K562 (cell line): ENCODE results near the gene CXCR5.

Experiments used
- BDP1 ChIP-seq: IDR thresholded peaks from 3 replicates; pipeline ENCODE4 v1.6.1; 2011; ENCODE audit not compliant: insufficient read length, insufficient read depth
- DDX20 ChIP-seq: fragments of 450-650 bp; IDR thresholded peaks from 2 replicates; pipeline ENCODE4 v1.6.1; 2016; ENCODE audit warnings: missing genetic modification characterization, low read depth, mild to moderate bottlenecking, missing compliant biosample characterization, moderate library complexity
- ESRRB ChIP-seq: fragments of 250-450 bp; sonication (Bioruptor Pico); IDR thresholded peaks from 2 replicates; pipeline ENCODE4 v1.5.0; 2020; ENCODE audit warnings: mild to moderate bottlenecking, moderate library complexity, borderline replicate concordance
- EZH2 ChIP-seq: IDR thresholded peaks from 2 replicates; pipeline ENCODE4 v1.6.1; 2012; ENCODE audit warnings: low read depth, mild to moderate bottlenecking, inconsistent platforms, low read length, borderline replicate concordance
- FOS ChIP-seq: IDR thresholded peaks from 3 replicates; pipeline ENCODE4 v1.6.1; 2011; ENCODE audit not compliant: insufficient read length; ENCODE audit errors: extremely low read depth
- KDM1A ChIP-seq, 2 experiments: fragments of 450-650 bp; IDR thresholded peaks; 2 replicates each; pipeline ENCODE4 v1.6.1; 2016; ENCODE audit warnings: mild to moderate bottlenecking in 2 of 2
- MEF2A ChIP-seq: IDR thresholded peaks from 2 replicates; pipeline ENCODE4 v1.6.1; 2011; ENCODE audit warnings: low read depth, mild to moderate bottlenecking, low read length, moderate library complexity; ENCODE audit not compliant: control insufficient read depth
- NR4A1 ChIP-seq, 2 experiments: fragments of 250-450 bp in 1 of 2; fragments of 450-650 bp in 1 of 2; sonication (Bioruptor Pico) in 1 of 2; IDR thresholded peaks; 2 replicates each; pipeline versions ENCODE4 v1.4.0 to v1.6.1; 2016 to 2020; ENCODE audit warnings: mild to moderate bottlenecking in 2 of 2, missing compliant biosample characterization in 1 of 2, missing genetic modification characterization in 1 of 2, moderate library complexity in 1 of 2
- PHF21A ChIP-seq: fragments of 450-650 bp; IDR thresholded peaks from 2 replicates; pipeline ENCODE4 v1.6.1; 2017; ENCODE audit warnings: low read depth, borderline replicate concordance
- PHF8 ChIP-seq: fragments of 200-600 bp; sonication (generic); IDR thresholded peaks from 2 replicates; pipeline ENCODE4 v1.6.1; 2012; ENCODE audit warnings: mixed run types, mild to moderate bottlenecking, inconsistent platforms, low read length, moderate library complexity, borderline replicate concordance
- SIRT6 ChIP-seq: IDR thresholded peaks from one replicate; pipeline ENCODE4 v1.6.1; 2012; ENCODE audit warnings: low read depth, mild to moderate bottlenecking, control low read depth, inconsistent platforms, low read length, moderate library complexity
- TF ChIP-seq, protein P1 (sequence below): fragments of 200-600 bp; sonication (generic); IDR thresholded peaks from one replicate; pipeline ENCODE4 v1.6.1; 2012; ENCODE audit warnings: mild to moderate bottlenecking, low read depth, low read length, inconsistent platforms
- TF ChIP-seq, protein P2 (sequence below), 3 experiments: IDR thresholded peaks in 2 of 3; conservative IDR thresholded peaks in 1 of 3; 2 replicates each; pipeline ENCODE4 v1.5.1; 2011 to 2012; ENCODE audit warnings: low read length in 3 of 3, mild to moderate bottlenecking in 3 of 3, control low read depth in 2 of 3, improper control_type of control experiment in 1 of 3, inconsistent platforms in 1 of 3, low read depth in 1 of 3, mixed read lengths in 1 of 3, moderate library complexity in 1 of 3; ENCODE audit not compliant: insufficient read depth in 2 of 3
- TF ChIP-seq, protein P3 (sequence below): IDR thresholded peaks from 2 replicates; pipeline ENCODE4 v1.6.1; 2011; ENCODE audit warnings: borderline replicate concordance, low read depth, mild to moderate bottlenecking, moderate library complexity, low read length; ENCODE audit not compliant: insufficient read depth, poor library complexity, severe bottlenecking

DNA sequence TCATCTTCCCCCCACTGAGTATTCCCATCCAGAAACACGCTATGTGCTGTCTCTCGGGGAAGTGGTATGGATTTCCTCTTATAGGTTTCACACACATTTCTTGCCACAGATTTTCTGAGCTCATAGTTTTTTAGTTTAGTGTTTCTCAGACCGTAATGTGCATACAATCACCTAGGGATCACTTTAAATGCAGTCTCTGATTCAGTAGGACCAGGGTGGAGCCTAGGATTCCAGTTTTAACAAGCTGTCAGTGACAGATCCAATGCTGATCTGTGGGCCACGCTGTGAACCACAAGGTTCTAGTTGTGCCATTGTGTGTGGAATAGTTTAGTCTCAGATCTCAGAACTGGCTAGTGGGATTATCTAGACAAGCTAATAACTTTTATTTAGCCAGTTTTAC is 23.7 kb upstream of the CXCR5 start:
- TF ChIP-seq PHF8, result no peak
- TF ChIP-seq DDX20 (tag), result no peak
- TF ChIP-seq, protein P1, sequence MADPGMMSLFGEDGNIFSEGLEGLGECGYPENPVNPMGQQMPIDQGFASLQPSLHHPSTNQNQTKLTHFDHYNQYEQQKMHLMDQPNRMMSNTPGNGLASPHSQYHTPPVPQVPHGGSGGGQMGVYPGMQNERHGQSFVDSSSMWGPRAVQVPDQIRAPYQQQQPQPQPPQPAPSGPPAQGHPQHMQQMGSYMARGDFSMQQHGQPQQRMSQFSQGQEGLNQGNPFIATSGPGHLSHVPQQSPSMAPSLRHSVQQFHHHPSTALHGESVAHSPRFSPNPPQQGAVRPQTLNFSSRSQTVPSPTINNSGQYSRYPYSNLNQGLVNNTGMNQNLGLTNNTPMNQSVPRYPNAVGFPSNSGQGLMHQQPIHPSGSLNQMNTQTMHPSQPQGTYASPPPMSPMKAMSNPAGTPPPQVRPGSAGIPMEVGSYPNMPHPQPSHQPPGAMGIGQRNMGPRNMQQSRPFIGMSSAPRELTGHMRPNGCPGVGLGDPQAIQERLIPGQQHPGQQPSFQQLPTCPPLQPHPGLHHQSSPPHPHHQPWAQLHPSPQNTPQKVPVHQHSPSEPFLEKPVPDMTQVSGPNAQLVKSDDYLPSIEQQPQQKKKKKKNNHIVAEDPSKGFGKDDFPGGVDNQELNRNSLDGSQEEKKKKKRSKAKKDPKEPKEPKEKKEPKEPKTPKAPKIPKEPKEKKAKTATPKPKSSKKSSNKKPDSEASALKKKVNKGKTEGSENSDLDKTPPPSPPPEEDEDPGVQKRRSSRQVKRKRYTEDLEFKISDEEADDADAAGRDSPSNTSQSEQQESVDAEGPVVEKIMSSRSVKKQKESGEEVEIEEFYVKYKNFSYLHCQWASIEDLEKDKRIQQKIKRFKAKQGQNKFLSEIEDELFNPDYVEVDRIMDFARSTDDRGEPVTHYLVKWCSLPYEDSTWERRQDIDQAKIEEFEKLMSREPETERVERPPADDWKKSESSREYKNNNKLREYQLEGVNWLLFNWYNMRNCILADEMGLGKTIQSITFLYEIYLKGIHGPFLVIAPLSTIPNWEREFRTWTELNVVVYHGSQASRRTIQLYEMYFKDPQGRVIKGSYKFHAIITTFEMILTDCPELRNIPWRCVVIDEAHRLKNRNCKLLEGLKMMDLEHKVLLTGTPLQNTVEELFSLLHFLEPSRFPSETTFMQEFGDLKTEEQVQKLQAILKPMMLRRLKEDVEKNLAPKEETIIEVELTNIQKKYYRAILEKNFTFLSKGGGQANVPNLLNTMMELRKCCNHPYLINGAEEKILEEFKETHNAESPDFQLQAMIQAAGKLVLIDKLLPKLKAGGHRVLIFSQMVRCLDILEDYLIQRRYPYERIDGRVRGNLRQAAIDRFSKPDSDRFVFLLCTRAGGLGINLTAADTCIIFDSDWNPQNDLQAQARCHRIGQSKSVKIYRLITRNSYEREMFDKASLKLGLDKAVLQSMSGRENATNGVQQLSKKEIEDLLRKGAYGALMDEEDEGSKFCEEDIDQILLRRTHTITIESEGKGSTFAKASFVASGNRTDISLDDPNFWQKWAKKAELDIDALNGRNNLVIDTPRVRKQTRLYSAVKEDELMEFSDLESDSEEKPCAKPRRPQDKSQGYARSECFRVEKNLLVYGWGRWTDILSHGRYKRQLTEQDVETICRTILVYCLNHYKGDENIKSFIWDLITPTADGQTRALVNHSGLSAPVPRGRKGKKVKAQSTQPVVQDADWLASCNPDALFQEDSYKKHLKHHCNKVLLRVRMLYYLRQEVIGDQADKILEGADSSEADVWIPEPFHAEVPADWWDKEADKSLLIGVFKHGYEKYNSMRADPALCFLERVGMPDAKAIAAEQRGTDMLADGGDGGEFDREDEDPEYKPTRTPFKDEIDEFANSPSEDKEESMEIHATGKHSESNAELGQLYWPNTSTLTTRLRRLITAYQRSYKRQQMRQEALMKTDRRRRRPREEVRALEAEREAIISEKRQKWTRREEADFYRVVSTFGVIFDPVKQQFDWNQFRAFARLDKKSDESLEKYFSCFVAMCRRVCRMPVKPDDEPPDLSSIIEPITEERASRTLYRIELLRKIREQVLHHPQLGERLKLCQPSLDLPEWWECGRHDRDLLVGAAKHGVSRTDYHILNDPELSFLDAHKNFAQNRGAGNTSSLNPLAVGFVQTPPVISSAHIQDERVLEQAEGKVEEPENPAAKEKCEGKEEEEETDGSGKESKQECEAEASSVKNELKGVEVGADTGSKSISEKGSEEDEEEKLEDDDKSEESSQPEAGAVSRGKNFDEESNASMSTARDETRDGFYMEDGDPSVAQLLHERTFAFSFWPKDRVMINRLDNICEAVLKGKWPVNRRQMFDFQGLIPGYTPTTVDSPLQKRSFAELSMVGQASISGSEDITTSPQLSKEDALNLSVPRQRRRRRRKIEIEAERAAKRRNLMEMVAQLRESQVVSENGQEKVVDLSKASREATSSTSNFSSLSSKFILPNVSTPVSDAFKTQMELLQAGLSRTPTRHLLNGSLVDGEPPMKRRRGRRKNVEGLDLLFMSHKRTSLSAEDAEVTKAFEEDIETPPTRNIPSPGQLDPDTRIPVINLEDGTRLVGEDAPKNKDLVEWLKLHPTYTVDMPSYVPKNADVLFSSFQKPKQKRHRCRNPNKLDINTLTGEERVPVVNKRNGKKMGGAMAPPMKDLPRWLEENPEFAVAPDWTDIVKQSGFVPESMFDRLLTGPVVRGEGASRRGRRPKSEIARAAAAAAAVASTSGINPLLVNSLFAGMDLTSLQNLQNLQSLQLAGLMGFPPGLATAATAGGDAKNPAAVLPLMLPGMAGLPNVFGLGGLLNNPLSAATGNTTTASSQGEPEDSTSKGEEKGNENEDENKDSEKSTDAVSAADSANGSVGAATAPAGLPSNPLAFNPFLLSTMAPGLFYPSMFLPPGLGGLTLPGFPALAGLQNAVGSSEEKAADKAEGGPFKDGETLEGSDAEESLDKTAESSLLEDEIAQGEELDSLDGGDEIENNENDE, result no peak
- TF ChIP-seq MEF2A, result no peak
- TF ChIP-seq EZH2, result no peak
- TF ChIP-seq, protein P2, sequence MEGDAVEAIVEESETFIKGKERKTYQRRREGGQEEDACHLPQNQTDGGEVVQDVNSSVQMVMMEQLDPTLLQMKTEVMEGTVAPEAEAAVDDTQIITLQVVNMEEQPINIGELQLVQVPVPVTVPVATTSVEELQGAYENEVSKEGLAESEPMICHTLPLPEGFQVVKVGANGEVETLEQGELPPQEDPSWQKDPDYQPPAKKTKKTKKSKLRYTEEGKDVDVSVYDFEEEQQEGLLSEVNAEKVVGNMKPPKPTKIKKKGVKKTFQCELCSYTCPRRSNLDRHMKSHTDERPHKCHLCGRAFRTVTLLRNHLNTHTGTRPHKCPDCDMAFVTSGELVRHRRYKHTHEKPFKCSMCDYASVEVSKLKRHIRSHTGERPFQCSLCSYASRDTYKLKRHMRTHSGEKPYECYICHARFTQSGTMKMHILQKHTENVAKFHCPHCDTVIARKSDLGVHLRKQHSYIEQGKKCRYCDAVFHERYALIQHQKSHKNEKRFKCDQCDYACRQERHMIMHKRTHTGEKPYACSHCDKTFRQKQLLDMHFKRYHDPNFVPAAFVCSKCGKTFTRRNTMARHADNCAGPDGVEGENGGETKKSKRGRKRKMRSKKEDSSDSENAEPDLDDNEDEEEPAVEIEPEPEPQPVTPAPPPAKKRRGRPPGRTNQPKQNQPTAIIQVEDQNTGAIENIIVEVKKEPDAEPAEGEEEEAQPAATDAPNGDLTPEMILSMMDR (IDR thresholded peaks at IDR 0.05 in 2 of 3, conservative IDR thresholded peaks at IDR 0.05 in 1 of 3; ENCODE audit: insufficient read depth in 2 of 3, low read depth in 1 of 3, low read length in 3 of 3), result no peak
- TF ChIP-seq, protein P3, sequence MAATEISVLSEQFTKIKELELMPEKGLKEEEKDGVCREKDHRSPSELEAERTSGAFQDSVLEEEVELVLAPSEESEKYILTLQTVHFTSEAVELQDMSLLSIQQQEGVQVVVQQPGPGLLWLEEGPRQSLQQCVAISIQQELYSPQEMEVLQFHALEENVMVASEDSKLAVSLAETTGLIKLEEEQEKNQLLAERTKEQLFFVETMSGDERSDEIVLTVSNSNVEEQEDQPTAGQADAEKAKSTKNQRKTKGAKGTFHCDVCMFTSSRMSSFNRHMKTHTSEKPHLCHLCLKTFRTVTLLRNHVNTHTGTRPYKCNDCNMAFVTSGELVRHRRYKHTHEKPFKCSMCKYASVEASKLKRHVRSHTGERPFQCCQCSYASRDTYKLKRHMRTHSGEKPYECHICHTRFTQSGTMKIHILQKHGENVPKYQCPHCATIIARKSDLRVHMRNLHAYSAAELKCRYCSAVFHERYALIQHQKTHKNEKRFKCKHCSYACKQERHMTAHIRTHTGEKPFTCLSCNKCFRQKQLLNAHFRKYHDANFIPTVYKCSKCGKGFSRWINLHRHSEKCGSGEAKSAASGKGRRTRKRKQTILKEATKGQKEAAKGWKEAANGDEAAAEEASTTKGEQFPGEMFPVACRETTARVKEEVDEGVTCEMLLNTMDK, result no peak
- TF ChIP-seq BDP1, result no peak
- no peak for TF ChIP-seq PHF21A
- TF ChIP-seq NR4A1 (CRISPR knock-in tag; IDR thresholded peaks at IDR 0.05), result no peak
- no peak for TF ChIP-seq NR4A1 (tag; IDR thresholded peaks at IDR 0.05)
- TF ChIP-seq ESRRB (CRISPR knock-in tag), result no peak
- no peak for TF ChIP-seq SIRT6
- TF ChIP-seq FOS, result no peak
- TF ChIP-seq KDM1A (IDR thresholded peaks at IDR 0.05), result no peak
